ENCODE results near the gene IGSF5. TPM values are rescaled to one million over a fixed set of nuclear protein-coding genes. Genes with fewer than 3 reads are reported as not detected.

IGSF5 gene
- total RNA-seq, 1 experiment from 2014 or later = not detected

DNA sequence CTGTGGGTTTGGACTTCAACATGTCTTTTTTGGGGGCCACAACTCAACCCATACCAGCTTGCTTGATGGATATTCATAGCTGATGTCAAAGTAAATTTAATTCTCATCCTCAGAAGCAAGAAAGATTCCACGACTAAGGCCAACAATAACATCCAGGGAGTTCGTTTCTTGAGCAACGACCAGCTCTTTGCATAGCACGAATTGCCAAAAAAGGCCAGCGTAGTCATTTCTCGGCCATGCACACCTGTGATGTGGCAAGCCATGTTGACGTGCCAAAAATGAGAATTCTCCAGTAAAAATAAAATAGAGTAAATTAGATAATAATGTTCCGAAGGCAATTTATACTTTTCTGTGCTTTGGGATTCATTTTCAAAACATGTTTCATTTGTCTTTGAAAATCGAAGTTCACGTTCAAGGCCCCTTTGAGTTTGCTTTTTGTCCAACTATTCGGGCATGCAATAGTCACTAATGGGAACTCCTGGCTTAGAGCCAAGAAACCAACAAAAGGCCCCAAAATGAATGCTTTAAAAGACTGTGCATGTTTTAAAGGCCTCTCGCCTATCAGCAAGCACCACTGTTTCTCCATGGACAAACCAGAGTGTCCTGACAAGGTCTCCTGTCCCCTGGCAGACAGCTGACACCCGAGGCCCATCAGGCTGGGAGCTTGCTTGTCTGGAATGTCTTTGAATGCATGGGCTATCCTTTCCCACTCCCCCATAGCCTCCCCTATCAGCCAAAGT lies 14.4 kb upstream of the IGSF5 start:
- POLR2A ChIA-PET (ENCODE audit: unreplicated experiment) = no interaction called here

GRCh38 chr21:39736716-39737115 lies 8.3 kb upstream of the IGSF5 start:
- DNase-seq = no peak
- Histone ChIP-seq H3K4me3 (no peak overlapping the region), H3K27me3 (ENCODE audit: insufficient read depth, low read depth) (no peaks in the 10 kb centered on the region), H3K79me2 (ENCODE audit: low read depth) (no peaks in the 10 kb centered on the region), H4K20me1 (ENCODE audit: insufficient read depth) (no peaks in the 10 kb centered on the region), H3F3A (ENCODE audit: insufficient read depth, low read depth) (peaks cover 5% of the 10 kb centered on the region; the same call in 1 of the 2 replicates), H3K9me2 (ENCODE audit: insufficient read depth) (no peaks in the 10 kb centered on the region), H3K36me3 (ENCODE audit: low read depth) (no peaks in the 10 kb centered on the region), H2AFZ (no peak overlapping the region), H3K9me3 (ENCODE audit: insufficient read depth, low read depth) (no peaks in the 10 kb centered on the region), H3K4me1 (replicated peaks; ENCODE audit: insufficient read depth) (peaks cover 24% of the 10 kb centered on the region), H3K27ac (no peak overlapping the region), H3K4me2 (no peak overlapping the region)
- BruUV-seq (replicated peaks) = no TSS peak
- intact Hi-C loops (cut with micrococcal nuclease; ENCODE audit: unreplicated experiment) = no loop called here
- ChIA-PET CTCF (no interaction called here), POLR2A (ENCODE audit: unreplicated experiment) (no interaction called here)
- TF ChIP-seq EZH2 (IDR thresholded peaks at IDR 0.05; ENCODE audit: low read depth) = no peak
- TF ChIP-seq, protein P1, sequence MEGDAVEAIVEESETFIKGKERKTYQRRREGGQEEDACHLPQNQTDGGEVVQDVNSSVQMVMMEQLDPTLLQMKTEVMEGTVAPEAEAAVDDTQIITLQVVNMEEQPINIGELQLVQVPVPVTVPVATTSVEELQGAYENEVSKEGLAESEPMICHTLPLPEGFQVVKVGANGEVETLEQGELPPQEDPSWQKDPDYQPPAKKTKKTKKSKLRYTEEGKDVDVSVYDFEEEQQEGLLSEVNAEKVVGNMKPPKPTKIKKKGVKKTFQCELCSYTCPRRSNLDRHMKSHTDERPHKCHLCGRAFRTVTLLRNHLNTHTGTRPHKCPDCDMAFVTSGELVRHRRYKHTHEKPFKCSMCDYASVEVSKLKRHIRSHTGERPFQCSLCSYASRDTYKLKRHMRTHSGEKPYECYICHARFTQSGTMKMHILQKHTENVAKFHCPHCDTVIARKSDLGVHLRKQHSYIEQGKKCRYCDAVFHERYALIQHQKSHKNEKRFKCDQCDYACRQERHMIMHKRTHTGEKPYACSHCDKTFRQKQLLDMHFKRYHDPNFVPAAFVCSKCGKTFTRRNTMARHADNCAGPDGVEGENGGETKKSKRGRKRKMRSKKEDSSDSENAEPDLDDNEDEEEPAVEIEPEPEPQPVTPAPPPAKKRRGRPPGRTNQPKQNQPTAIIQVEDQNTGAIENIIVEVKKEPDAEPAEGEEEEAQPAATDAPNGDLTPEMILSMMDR (conservative IDR thresholded peaks at IDR 0.05) = no peak

More for the DNA sequence above, 14.4 kb upstream of the IGSF5 start:
- TF ChIP-seq EZH2 (IDR thresholded peaks at IDR 0.05; ENCODE audit: low read depth) = no peak
- TF ChIP-seq, protein P1 (conservative IDR thresholded peaks at IDR 0.05) = no peak
- no peaks in the 10 kb centered on the region for H3K9me3 ChIP-seq (ENCODE audit: insufficient read depth, low read depth)
- H3F3A ChIP-seq (ENCODE audit: insufficient read depth, low read depth) = no peaks in the 10 kb centered on the region
- H3K4me3 ChIP-seq = no peak overlapping the region
- no peaks in the 10 kb centered on the region for H3K36me3 ChIP-seq (ENCODE audit: low read depth)
- H3K27me3 ChIP-seq (ENCODE audit: insufficient read depth, low read depth) = no peaks in the 10 kb centered on the region
- no peak overlapping the region for H2AFZ ChIP-seq
- no peaks in the 10 kb centered on the region for H3K79me2 ChIP-seq (ENCODE audit: low read depth)
- no peak overlapping the region for H3K27ac ChIP-seq
- CTCF ChIA-PET = no interaction called here
- no TSS peak for BruUV-seq (replicated peaks)
- H3K4me2 ChIP-seq = no peak overlapping the region
- no peak for DNase-seq
- intact Hi-C loops (cut with micrococcal nuclease; ENCODE audit: unreplicated experiment) = no loop called here
- H3K4me1 ChIP-seq (replicated peaks; ENCODE audit: insufficient read depth) = no peaks in the 10 kb centered on the region
- no peaks in the 10 kb centered on the region for H4K20me1 ChIP-seq (ENCODE audit: insufficient read depth)
- H3K9me2 ChIP-seq (ENCODE audit: insufficient read depth) = no peaks in the 10 kb centered on the region

GRCh38 chr21:39737376-39738000 lies 7.5 kb upstream of the IGSF5 start:
- peak in 1 of 2 experiments; percentile 81 for DNase-seq
- intact Hi-C loops (cut with micrococcal nuclease; ENCODE audit: unreplicated experiment) = no loop called here
- Histone ChIP-seq H3K4me1 (replicated peaks; ENCODE audit: insufficient read depth) (peaks cover 30% of the 10 kb centered on the region), H3F3A (ENCODE audit: insufficient read depth, low read depth) (peaks cover 5% of the 10 kb centered on the region; the same call in 1 of the 2 replicates), H3K4me2 (peak overlapping the region; percentile 66), H3K9me3 (ENCODE audit: insufficient read depth, low read depth) (no peaks in the 10 kb centered on the region), H3K27me3 (ENCODE audit: insufficient read depth, low read depth) (no peaks in the 10 kb centered on the region), H3K36me3 (ENCODE audit: low read depth) (no peaks in the 10 kb centered on the region), H3K9me2 (ENCODE audit: insufficient read depth) (no peaks in the 10 kb centered on the region), H3K4me3 (no peak overlapping the region), H4K20me1 (ENCODE audit: insufficient read depth) (no peaks in the 10 kb centered on the region), H3K27ac (0 out of 2 replicates have a peak overlapping the region, but pooled peaks have one; percentile 37), H3K79me2 (ENCODE audit: low read depth) (no peaks in the 10 kb centered on the region), H2AFZ (peak overlapping the region; percentile 22; the same call in 1 of the 2 replicates)
- ChIA-PET CTCF (interaction anchor here (0.6 kb wide), 1 partner anchor 832 kb away, joined by 3 read pairs; no protein-coding TSS in a partner anchor), POLR2A (ENCODE audit: unreplicated experiment) (no interaction called here)
- no peak for TF ChIP-seq EZH2 (IDR thresholded peaks at IDR 0.05; ENCODE audit: low read depth)
- TF ChIP-seq, protein P1 (conservative IDR thresholded peaks at IDR 0.05) = no peak
- no TSS peak for BruUV-seq (replicated peaks)
